Rectal smooth muscle tissue (tissue), 1 donor: ENCODE results near the gene PLPPR1.

ENCODE experiments used
- H3K27ac ChIP-seq: one replicate; pipeline ENCODE4 v1.7.0; 2013; ENCODE audit warnings: low read depth, low read length, inconsistent platforms
- H3K27me3 ChIP-seq: one replicate; pipeline ENCODE4 v1.7.0; 2013; ENCODE audit warnings: low read length; ENCODE audit not compliant: control insufficient read depth, insufficient read depth
- H3K36me3 ChIP-seq: one replicate; pipeline ENCODE4 v1.7.0; 2013; ENCODE audit warnings: low read length; ENCODE audit not compliant: control insufficient read depth, insufficient read depth
- H3K4me1 ChIP-seq: one replicate; pipeline ENCODE4 v1.7.0; 2013; ENCODE audit warnings: low read length; ENCODE audit not compliant: control insufficient read depth, insufficient read depth
- H3K4me3 ChIP-seq: one replicate; pipeline ENCODE4 v1.7.0; 2013; ENCODE audit warnings: low read length
- H3K9ac ChIP-seq: one replicate; pipeline ENCODE4 v1.7.0; 2013; ENCODE audit warnings: low read length

The PLPPR1 gene

GRCh38 chr9:101191723-101192122, 163.2 kb downstream of the PLPPR1 start:
- H3K27me3 ChIP-seq = no peaks in the 10 kb centered on the region
- H3K4me1 ChIP-seq = no peaks in the 10 kb centered on the region
- H3K36me3 ChIP-seq = no peaks in the 10 kb centered on the region
- H3K27ac ChIP-seq = no peak overlapping the region
- H3K4me3 ChIP-seq = no peak overlapping the region
- no peak overlapping the region for H3K9ac ChIP-seq

DNA sequence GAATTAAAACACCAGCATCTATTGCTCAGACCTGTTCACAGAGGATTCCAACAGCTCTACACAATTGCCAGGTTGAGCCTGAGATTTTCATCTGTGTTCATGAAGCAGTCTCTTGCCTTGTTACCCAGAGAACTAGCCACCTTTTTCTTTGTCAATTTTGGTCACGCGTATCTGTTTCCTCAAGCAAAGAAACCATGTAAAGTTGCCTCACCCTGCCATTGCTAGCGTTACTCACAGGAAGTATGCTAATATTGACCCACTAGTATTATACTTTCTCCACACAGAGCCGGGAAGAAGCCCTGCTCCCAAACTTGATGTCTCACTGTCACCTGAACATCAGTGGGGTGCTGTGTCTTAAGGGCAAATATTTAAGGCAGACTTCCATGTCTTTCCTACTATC, 168.5 kb downstream of the PLPPR1 start:
- Histone ChIP-seq H3K9ac (no peak overlapping the region), H3K4me3 (no peak overlapping the region)

GRCh38 chr9:101200852-101201251, 172.3 kb downstream of the PLPPR1 start:
- H3K9ac ChIP-seq = no peak overlapping the region
- no peak overlapping the region for H3K27ac ChIP-seq
- no peaks in the 10 kb centered on the region for H3K27me3 ChIP-seq

More for the DNA sequence above, 168.5 kb downstream of the PLPPR1 start:
- H3K4me1 ChIP-seq = no peaks in the 10 kb centered on the region
- no peaks in the 10 kb centered on the region for H3K36me3 ChIP-seq
- no peaks in the 10 kb centered on the region for H3K27me3 ChIP-seq
- H3K27ac ChIP-seq = no peak overlapping the region

DNA sequence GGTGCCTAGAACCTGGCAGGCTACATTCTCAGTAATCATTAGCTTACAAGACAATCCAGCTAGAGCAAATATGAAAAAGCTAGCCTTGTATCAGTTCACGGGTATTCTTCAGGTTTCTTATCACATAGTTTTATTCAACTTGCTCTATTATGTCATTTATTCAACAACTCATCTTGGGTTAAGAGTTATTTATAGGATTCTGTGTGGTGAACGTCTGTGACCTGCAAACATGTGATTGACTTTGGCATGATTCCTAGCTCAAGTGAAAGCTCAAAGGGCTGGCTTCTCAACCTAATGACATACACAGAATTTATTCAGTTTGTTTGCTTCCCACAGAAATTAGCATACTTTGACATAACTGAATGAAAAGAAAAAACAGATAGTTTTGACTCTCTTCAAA, 173.1 kb downstream of the PLPPR1 start:
- no peak overlapping the region for H3K27ac ChIP-seq
- H3K4me1 ChIP-seq = no peaks in the 10 kb centered on the region
- H3K36me3 ChIP-seq = no peaks in the 10 kb centered on the region
- H3K9ac ChIP-seq = no peak overlapping the region
- no peaks in the 10 kb centered on the region for H3K27me3 ChIP-seq
- H3K4me3 ChIP-seq = no peak overlapping the region

More at GRCh38 chr9:101200852-101201251, 172.3 kb downstream of the PLPPR1 start:
- no peaks in the 10 kb centered on the region for H3K36me3 ChIP-seq
- no peaks in the 10 kb centered on the region for H3K4me1 ChIP-seq
- H3K4me3 ChIP-seq = no peak overlapping the region

DNA sequence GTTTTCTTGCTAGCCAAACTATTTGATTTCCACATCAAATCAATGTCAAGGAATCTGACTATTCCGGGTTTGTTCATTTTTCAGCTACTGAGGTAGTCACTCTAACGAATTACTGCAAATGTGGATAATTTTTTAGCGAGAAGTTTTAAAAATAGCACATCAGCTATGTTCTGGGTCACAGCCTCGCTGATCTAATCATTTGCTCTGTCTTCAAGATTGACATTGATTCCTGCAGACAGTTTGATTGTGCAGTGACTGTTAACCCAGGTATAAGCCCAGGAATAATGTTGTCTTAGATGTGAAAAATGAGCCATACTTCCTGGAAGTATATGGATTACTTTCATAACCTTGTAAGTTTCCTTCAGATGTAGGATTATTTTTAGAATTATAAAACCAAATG, 181.1 kb downstream of the PLPPR1 start:
- H3K27me3 ChIP-seq = no peaks in the 10 kb centered on the region
- H3K4me3 ChIP-seq = no peak overlapping the region
- no peaks in the 10 kb centered on the region for H3K4me1 ChIP-seq
- no peak overlapping the region for H3K9ac ChIP-seq
- no peak overlapping the region for H3K27ac ChIP-seq
- no peaks in the 10 kb centered on the region for H3K36me3 ChIP-seq

- no peak overlapping the region for H3K27ac ChIP-seq
- no peaks in the 10 kb centered on the region for H3K27me3 ChIP-seq
- no peaks in the 10 kb centered on the region for H3K36me3 ChIP-seq
- H3K4me1 ChIP-seq = no peaks in the 10 kb centered on the region
- H3K4me3 ChIP-seq = no peak overlapping the region
- H3K9ac ChIP-seq = no peak overlapping the region
Measured at GRCh38 chr9:101212661-101213060, 184.1 kb downstream of the PLPPR1 start.

- H3K27ac ChIP-seq = no peak overlapping the region
- no peak overlapping the region for H3K4me3 ChIP-seq
- H3K27me3 ChIP-seq = no peaks in the 10 kb centered on the region
- H3K4me1 ChIP-seq = no peaks in the 10 kb centered on the region
- H3K9ac ChIP-seq = no peak overlapping the region
- H3K36me3 ChIP-seq = no peaks in the 10 kb centered on the region
Measured at GRCh38 chr9:101219030-101219429, 190.5 kb downstream of the PLPPR1 start.

DNA sequence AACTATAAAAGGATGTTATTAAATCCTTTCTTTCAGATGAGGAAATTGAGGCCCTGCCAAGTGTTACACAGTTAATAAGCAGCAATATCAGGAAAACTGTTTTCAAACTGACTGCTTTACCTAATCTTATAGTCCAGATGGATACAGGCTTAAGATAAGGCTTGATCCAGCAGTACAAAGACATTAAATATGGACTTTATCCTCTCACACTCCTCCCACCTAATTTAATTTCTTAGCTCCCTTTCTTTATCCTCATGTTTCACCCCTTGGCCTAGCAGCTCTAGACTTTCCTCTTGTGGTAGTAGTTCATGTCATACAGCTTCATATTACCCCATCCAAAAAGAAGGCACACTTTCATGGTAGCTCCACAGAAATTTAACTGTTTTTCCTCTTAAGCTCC, 191.8 kb downstream of the PLPPR1 start:
- Histone ChIP-seq H3K36me3 (no peaks in the 10 kb centered on the region), H3K9ac (no peak overlapping the region), H3K4me1 (no peaks in the 10 kb centered on the region), H3K4me3 (no peak overlapping the region), H3K27me3 (no peaks in the 10 kb centered on the region), H3K27ac (no peak overlapping the region)

DNA sequence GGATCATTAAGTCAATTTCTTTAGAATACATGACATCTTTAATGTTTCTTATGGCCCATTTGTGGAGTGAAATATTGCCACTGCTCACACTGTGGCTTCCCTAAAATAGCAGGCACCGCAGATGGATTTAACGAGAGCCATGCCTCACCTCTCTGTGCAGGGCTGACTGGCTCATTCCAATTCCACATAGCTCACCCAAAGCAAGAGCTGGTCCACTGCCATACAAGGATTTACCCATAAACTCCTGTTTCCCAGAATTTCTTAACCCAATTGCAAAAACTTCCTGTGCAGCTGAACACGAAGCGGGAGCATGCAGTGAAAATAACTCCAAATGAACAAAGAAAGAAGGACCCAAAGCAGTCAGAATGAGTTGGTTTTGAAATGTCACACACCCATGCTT, 196.7 kb downstream of the PLPPR1 start:
- Histone ChIP-seq H3K36me3 (no peaks in the 10 kb centered on the region), H3K4me3 (no peak overlapping the region), H3K27me3 (no peaks in the 10 kb centered on the region), H3K9ac (no peak overlapping the region), H3K27ac (no peak overlapping the region), H3K4me1 (no peaks in the 10 kb centered on the region)

GRCh38 chr9:101226161-101226560, 197.6 kb downstream of the PLPPR1 start:
- Histone ChIP-seq H3K36me3 (no peaks in the 10 kb centered on the region), H3K27ac (no peak overlapping the region), H3K4me1 (no peaks in the 10 kb centered on the region), H3K9ac (no peak overlapping the region), H3K4me3 (no peak overlapping the region), H3K27me3 (no peaks in the 10 kb centered on the region)

GRCh38 chr9:101226803-101227202, 198.3 kb downstream of the PLPPR1 start:
- no peaks in the 10 kb centered on the region for H3K27me3 ChIP-seq
- no peak overlapping the region for H3K9ac ChIP-seq
- H3K36me3 ChIP-seq = no peaks in the 10 kb centered on the region
- no peak overlapping the region for H3K27ac ChIP-seq
- H3K4me3 ChIP-seq = no peak overlapping the region
- no peaks in the 10 kb centered on the region for H3K4me1 ChIP-seq

GRCh38 chr9:101229606-101230005, 201.1 kb downstream of the PLPPR1 start:
- no peaks in the 10 kb centered on the region for H3K27me3 ChIP-seq
- H3K9ac ChIP-seq = no peak overlapping the region
- no peaks in the 10 kb centered on the region for H3K36me3 ChIP-seq
- no peak overlapping the region for H3K27ac ChIP-seq
- H3K4me3 ChIP-seq = no peak overlapping the region
- H3K4me1 ChIP-seq = no peaks in the 10 kb centered on the region

DNA sequence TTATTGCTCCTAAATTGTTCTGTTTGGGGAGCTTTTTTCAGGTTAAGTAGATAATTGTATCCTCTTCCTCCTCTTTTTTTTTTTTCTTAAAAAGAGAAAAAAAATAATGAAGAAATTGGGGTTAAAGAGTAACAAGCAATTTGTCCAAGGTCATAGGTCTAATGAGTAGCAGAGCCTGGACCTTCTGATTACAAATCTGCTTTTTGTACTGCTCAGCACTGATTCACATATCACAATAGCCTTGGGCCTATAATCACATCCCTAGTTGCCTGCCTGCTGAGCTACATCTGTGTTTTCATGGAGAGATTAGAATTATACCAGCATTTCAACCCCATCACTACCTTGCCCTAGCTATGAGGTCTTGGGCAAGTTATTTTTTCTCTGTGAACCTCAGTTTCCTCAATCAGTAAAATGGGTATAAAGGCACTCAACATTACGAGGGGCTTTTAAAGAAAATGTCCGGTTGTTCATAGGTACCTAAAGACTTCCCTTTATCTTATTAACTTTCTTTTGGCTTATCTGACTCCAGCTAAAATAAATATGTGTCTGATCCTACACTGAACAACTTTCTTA, 204.0 kb downstream of the PLPPR1 start:
- Histone ChIP-seq H3K4me3 (no peak overlapping the region), H3K9ac (no peak overlapping the region), H3K27ac (no peak overlapping the region), H3K4me1 (no peaks in the 10 kb centered on the region), H3K36me3 (no peaks in the 10 kb centered on the region), H3K27me3 (no peaks in the 10 kb centered on the region)
